Erythroblast (primary cell): ENCODE results near the gene NEURL3.

ENCODE experiments used
- GATA1 ChIP-seq: IDR thresholded peaks from 2 replicates; pipeline ENCODE4 v1.6.1; 2011; ENCODE audit warnings: low read depth, mild to moderate bottlenecking, control low read depth, low read length, moderate library complexity
- POLR2A ChIP-seq: IDR thresholded peaks from 2 replicates; pipeline ENCODE4 v1.6.1; 2011; ENCODE audit warnings: mild to moderate bottlenecking, low read length

DNA sequence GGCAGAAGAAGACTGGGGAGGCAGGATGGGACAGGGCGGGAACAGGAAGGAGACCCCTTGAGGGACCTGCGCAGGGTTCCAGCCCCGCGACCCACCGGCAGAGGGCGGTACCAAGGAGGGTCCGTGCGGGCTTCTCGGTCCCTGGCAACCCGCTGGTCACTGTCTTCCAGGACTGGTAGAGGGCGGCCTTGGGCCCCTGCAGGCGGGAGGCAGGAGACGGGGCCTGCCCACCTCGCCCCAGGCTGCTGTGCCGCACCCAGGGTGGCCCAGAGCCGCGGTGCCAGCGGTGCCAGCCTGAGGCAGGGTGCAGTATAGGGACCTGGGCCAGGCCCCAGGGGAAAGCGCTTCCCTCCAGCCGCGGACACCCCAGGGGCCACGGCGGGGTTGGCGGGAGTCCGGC, 34.5 kb downstream of the NEURL3 start:
- TF ChIP-seq POLR2A (no peak), GATA1 (no peak)
